Fibroblast of skin of left quadriceps (primary cell): ENCODE measurements around the gene NANOS2.

ENCODE experiments used
- DNase-seq, 2 experiments: peaks; one replicate each; pipeline ENCODE4 v3.0.0-alpha.2; 2013; ENCODE audit warnings: low read depth in 2 of 2

The NANOS2 gene

GRCh38 chr19:45913874-45914830 lies at the start of gene NANOS2:
Gene NANOS2 (minus strand): TSS chr19:45914778. CDS start chr19:45914693, 85 bp downstream.
- no peak for DNase-seq

GRCh38 chr19:45962021-45962420 lies 47.4 kb upstream of the NANOS2 start:
- DNase-seq = no peak

- DNase-seq = no peak
These were observed 46.1 kb upstream of the NANOS2 start for GRCh38 chr19:45960595-45961235.

GRCh38 chr19:45959517-45960025 lies 45.0 kb upstream of the NANOS2 start:
- no peak for DNase-seq

GRCh38 chr19:45958769-45959516 lies 44.4 kb upstream of the NANOS2 start:
- DNase-seq = no peak

GRCh38 chr19:45958320-45958719 lies 43.7 kb upstream of the NANOS2 start:
- no peak for DNase-seq

- no peak for DNase-seq
These were observed 41.5 kb upstream of the NANOS2 start for GRCh38 chr19:45955905-45956608.

GRCh38 chr19:45954156-45954555 lies 39.6 kb upstream of the NANOS2 start:
- DNase-seq = no peak

- DNase-seq = no peak
These were observed 39.1 kb upstream of the NANOS2 start for GRCh38 chr19:45953676-45954075.

- peak; percentile 7 to 20 for DNase-seq
These were observed 38.3 kb upstream of the NANOS2 start for GRCh38 chr19:45952686-45953505.

- DNase-seq = no peak
These were observed 37.7 kb upstream of the NANOS2 start for GRCh38 chr19:45952341-45952685.

GRCh38 chr19:45947926-45948325 lies 33.3 kb upstream of the NANOS2 start:
- DNase-seq = no peak

GRCh38 chr19:45940515-45940805 lies 25.9 kb upstream of the NANOS2 start:
- DNase-seq = no peak

GRCh38 chr19:45939792-45940514 lies 25.4 kb upstream of the NANOS2 start:
- no peak for DNase-seq

GRCh38 chr19:45938733-45939319 lies 24.2 kb upstream of the NANOS2 start:
- no peak for DNase-seq

GRCh38 chr19:45935267-45935666 lies 20.7 kb upstream of the NANOS2 start:
- DNase-seq = no peak

- DNase-seq = no peak
These were observed 20.1 kb upstream of the NANOS2 start for GRCh38 chr19:45934551-45935230.

- no peak for DNase-seq
These were observed 19.2 kb upstream of the NANOS2 start for GRCh38 chr19:45933759-45934158.

GRCh38 chr19:45931055-45931454 lies 16.5 kb upstream of the NANOS2 start:
- no peak for DNase-seq
